Stimulated activated CD8-positive, alpha-beta memory T cell treated with anti-CD3 and anti-CD28 coated beads, Interleukin-12 subunit alpha, Interleukin-12 subunit beta, amount 100 ng/mL, for 1 hour (primary cell): ENCODE data around the gene DCUN1D5.

ENCODE experiments used
- DNase-seq: peaks from one replicate; pipeline ENCODE4 v3.0.0-alpha.2; 2020; ENCODE audit warnings: low read depth

Gene DCUN1D5

DNA sequence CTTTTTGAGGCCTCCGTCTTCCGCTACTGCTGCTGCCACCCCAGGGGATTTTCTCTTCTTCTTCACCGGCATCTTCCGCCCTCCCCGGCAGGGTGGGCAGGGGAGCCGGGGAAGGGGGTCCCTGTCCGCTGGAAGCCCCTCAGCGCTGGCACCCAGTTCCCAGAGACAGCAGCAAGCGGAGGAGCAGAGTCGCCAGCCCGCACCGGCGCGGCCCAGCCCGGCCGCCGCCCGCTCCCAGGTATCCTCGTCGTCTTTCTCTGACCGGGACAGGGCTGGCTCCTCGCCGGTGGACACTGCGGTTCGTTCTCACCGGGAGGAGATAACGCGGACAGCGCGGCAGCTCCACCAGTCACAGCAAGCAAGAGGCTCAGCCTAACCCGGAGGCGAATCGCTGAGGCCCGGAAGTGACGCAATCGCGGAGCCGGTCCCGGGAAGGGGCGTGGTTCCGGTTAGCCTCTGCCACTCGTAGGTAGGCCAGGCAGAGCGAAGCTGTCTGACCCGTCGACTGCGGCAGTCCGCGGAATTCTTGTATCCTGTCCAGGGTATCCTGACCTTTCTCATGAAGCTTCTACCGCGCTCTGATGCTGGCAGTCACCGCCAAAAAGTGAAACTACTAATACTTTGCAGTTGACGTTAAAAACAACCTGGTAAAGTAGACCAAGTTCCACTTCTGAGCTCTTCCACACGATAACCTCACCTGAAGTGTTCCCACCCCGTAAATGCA is at the start of gene DCUN1D5:
Gene DCUN1D5 (minus strand): TSS at position 360 of the 724 bp plus-strand sequence. CDS start 288 bp downstream, at position 72.
- peak; percentile 93 for DNase-seq

DNA sequence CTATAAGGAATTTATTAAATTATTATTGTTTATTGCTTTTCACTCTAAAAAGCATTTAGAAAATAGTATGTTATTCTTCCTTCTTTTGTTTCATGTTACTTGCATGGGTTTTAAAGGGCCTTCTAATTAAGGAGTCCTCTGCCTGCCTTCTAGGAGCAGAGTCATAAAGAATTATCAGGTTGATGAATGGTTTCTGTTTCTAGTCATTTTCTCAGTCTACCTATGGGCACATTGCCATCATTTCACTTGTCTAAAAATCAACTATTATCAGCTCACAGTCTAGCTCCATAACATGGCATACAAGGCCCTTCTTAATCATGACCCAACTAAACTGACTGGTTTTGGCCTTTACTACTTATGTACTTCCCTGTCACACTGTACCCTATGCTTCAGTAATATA is 33.5 kb upstream of the DCUN1D5 start:
- DNase-seq, result no peak

DNA sequence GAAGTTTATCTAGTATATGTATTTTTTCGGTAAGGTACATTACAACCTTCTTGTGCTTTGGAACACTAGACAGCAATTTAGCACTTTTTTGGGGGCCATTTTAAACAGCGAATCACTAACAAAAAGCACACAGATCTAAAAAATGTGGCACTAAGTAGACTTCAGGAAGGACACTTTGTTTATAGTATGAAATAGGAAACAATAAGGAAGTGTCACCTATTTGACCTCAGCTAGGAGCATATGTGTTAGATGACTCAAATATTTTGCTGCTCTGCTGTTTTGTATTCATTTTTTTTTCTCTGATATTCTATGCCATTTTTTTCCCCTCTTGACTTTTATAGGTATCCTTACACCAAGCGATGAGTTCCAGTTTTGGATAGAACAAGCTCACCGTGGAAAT is 22.9 kb upstream of the DCUN1D5 start:
- DNase-seq, result no peak

DNA sequence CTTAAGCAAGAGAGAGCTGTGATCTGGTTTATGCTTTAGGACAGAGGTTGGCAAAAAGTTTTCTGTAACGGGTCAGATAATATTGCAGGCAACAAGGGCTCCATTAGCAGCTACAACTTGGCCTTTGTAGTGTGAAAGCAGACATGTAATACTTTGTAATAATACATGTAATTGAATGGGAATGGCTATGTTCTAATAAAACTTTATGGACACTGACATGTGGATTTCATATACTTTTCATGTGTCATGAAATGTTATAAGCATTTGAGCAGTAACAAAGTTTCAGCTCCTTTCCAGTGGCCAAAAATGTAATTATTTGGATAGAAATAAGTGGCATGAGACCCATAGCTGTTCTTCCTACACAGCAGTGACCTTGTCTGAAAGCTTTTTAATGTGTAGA is 20.4 kb upstream of the DCUN1D5 start:
- DNase-seq, result no peak

DNA sequence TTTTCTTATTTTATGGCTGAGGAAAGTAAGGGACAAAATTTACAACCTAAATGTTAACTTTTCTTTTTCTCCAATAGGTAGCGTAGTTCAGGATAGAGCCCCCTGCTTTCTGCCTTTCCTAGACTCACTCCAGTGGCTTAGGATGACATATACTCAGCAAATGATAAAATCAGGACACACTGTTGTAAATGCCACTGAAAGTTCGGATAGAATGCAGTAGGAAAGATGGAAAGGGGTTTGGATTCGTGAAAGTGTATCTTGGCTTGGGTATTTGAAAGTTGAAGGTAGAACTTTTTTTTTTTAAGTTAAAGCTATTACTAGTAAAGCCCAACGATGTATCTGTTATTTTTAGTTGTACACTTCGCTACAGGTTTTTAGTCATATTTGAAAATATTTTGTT is 19.4 kb upstream of the DCUN1D5 start:
- no peak for DNase-seq

DNA sequence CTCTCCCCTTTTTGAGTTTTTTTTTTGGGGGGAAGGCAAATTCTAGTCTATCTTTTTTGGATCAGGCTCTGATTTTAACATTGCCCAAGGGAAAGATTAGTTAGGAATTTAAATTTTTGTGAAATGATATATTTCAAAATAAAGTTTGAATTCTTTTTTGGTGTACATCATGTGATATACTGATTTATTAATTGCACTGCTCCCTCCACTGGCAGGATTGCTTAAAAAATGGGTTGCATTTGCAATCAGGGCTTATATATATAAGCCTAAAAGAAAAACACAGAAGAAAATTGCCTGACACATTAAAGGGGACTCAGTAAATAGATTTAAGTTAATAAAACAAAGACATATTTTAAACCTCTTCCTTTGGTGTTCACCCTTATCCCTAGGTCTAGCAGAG is 18.4 kb upstream of the DCUN1D5 start:
- DNase-seq, result no peak

DNA sequence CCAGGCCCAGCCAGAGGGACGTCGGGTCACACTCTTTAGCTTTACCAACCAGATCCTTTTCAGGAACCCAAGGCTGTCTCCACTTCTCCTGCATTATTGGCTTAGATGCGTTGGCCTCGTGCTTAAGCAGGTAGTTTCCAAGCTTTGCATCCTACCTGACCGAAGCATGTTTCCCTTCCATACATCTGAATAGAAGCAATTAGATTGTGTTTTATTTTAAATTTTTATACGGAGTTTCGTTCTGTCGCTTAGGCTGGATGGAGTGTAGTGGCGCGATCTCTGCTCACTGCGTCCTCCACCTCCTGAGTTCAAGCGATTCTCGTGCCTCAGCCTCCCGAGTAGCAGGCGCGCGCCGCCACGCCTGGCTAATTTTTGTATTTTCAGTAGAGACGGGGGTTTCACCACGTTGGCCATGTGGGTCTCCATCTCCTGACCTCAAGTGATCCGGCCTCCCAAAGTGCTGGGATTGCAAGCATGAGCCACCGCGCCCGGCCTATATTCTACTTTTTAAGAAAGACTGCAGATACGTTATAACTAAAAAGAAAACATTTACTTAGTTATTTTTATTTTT is 17.9 kb upstream of the DCUN1D5 start:
- DNase-seq, result no peak

DNA sequence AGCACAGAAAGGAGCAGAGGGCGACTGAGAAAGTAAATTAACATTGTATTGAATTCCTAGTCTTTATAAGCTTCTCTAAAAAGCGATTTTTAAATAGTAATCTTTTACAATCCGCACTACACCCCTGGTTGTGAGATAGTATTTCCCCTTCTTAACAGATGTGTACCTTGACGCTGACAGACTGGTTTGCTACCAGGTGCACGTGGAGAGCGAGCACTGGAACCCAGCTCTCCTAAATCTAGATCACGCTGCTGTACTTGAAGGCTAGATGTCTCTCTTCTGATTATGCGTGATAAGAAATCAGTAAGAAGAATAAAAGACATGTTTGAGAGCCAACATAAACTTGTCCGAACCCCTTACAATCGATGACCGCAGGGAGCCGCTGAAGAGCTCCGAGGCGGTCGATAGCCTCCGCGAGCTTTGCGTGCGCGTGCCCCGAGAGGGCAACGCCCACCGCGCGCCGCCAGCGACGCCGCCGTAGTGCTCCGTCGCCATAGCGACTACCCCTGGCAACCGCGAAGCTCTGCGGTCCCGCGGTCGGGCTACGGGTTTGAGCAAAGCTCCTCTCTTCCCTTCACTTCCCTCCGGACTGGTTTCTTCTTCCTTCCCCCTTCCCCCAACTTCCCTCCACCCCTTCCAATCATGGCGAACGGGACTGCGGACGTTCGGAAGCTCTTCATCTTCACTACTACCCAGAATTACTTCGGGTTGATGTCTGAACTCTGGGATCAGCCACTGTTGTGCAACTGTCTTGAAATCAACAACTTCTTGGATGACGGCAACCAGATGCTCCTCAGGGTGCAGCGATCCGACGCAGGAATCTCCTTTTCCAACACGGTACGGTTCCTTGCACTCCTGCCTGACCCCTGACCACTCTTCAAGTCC is 17.2 kb upstream of the DCUN1D5 start, which contains the start of gene DYNC2H1:
Gene DYNC2H1 (plus strand): TSS at position 494 of the 885 bp plus-strand sequence. CDS start 149 bp downstream, at position 643.
- DNase-seq, result peak; percentile 70

DNA sequence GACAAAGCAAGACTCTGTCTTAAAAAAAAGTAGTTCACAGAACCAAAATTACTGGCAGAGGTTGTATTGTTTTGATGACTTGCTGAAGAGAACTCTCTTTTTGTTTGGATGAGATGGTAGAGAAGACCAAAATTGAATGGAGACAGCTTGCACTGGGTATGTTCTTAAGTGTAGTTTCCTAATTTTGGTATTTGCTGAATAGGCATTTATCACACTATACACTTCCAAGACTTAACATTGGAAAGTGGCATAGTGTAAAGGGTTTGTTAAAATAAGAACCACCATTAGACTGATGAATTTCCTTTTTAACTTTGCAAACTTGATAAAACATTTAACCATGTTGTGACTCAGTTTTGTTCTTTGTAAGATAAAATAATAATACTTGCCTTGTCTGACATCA is 5.3 kb upstream of the DCUN1D5 start:
- no peak for DNase-seq

DNA sequence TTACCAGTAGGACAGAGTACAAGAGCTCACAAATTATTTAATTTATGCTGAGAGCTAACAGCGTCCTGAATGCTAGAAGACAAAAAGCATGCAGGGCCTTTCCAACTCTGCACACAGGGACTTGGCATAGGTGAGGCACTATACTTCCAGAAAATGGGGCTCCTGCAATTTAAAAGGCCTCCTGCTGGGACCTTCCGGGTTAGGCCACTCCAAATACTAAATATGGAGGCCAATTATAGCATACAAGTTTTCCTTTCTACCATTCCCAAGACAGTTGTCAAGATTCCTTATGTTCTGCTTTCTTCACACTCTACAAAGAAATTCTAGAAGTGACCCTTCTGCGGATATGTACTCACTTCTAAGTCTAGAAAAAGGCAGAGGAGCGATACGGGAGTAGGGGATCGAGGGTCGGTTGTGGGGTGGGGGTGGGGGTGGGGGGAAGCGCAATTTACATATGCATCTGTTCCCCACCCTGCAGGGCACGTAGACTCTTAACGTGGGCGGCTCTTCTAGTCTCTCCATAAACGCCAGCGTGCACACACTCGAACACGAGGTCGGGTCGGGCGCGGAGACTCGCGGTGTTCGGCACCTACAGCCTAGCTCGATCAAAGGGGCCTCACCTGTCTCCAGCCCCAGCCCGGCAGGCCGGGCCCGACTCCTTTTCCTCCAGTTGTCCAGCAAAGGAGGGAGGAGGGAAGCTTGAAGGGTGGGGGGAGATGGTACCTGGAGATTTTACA is 728 bp downstream of the DCUN1D5 start:
- DNase-seq, result no peak

DNA sequence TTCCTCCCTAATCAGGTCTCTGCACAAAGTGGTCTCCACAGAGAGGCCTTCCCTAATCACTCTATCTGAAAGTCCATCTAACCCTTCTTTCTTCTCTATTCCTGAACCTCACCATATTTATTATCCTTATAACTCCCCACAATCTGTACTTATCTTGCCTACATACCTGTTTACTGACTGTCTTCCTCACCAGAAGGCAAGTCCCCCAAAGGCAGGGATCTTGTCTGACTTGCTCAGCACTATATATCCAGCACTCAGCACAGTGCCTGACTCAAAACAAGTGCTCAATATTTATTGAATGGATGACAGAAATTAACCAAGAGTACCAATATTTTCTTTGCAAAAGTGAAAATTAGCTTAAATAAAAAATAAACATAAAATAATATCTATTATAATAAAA is 5.5 kb downstream of the DCUN1D5 start:
- DNase-seq, result no peak

DNA sequence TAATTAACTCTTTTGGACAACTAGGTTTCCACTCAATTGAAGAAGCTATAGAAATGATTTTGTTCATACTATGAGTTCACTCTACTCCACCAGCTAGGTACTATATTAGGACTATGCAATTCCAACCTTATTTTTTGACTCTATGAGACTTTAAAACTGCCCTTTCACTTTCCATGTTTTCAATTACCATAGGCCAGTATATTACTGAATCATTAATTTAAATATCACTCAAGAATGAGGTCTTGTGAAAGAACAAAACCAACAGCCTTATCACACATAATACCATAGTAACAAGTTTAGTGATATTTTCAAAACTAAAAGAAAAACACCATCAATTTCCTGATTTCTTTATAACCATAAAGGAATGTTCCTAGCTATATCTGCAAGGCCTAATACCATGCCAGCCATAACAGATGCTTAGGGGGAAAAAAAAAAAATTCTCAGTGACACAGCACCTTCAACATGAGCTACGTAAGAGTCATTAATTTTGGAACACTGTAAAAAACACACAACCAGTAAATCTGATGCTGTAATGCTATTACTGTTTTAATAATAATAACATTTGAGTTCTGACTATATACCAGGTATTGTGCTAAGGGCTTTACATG is 6.1 kb downstream of the DCUN1D5 start:
- DNase-seq, result no peak

DNA sequence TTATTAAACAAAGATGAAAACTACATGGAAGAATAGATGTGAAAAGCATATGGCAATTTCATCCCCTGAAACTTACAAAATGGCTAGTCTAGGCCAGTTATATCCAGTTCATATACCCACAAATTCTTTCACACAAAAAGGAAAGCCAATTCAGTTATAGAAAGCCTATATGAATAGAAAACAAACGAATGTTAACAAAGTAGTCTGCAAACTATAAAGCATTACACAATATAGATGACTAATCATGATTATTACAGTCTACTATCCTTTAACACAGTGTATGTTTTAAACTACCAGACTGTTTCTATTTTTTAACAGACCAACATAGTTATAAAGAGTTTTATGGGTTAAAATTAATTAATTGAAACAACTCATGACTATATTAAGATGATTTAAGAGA is 12.1 kb downstream of the DCUN1D5 start:
- no peak for DNase-seq

DNA sequence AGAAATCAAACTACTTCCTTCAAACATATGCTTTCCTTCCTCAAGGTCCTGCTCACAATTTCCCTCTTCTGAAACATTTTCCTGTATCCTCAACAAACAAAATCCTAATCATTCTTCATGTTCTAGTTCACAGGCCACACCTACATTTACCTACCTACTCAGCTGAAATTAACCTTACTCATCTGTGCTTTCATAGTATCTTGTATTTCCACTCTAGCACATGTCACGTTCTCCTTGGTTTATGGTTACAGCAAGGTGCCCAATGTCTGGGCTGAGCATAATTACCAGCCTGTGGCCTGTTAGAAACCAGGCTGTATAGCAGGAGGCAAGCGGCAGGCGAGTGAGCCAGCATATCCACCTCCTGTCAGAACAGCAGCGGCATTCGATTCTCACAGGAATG is 13.2 kb downstream of the DCUN1D5 start:
- DNase-seq, result no peak

DNA sequence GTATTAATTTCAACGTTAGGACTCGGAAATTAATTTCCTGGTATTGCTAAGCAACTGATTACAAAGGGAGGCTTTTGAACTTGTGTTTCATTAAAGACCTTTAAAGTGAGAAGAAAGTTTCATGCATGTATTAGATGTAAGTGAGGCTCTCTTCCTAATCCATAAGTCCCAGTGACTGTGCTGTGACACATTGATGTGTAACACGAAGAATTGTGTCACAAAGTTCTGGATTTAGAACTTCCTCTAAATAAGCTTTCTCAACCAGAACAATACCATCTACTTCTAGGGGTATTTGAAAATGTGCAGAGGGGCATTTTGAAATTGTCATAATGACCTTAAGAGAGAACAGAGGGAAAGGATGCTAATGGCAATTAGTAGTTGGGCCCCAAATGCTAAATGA is 14.4 kb downstream of the DCUN1D5 start:
- DNase-seq, result no peak

DNA sequence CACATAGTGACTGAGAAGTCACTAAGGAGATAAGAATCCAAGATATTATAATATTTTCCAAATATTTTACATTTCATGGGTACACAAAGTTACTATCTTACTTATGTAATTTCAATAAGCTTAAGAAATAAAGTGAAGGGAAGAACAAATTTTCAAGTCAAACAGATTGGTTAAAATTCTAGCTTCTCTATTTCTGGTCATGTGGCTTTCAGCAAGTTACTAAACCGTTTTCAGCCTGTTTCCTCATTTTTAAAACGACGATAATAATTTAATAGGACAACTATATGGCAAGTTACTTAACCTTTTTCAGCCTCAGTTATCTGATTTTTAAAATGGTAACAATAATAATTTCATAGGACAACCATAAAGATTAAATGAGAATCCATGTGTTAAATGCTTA is 15.6 kb downstream of the DCUN1D5 start:
- no peak for DNase-seq

DNA sequence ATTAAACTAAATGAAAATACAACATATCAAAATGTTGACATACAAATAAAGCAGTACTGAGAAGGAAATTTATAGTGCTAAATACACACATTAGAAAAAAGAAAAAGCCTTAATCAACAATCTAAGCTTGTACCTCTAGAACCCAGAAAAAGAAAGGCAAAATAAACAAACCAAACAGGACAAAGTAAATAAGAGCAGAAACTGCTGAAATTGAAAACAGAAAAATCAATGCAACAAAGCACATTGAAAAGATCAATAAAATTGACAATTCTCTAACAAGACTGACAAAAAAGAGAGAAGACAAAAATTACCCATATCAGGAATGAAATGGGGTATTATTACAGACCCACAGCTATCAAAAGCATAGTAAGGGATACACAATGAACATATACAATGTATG is 21.0 kb downstream of the DCUN1D5 start:
- DNase-seq, result no peak

DNA sequence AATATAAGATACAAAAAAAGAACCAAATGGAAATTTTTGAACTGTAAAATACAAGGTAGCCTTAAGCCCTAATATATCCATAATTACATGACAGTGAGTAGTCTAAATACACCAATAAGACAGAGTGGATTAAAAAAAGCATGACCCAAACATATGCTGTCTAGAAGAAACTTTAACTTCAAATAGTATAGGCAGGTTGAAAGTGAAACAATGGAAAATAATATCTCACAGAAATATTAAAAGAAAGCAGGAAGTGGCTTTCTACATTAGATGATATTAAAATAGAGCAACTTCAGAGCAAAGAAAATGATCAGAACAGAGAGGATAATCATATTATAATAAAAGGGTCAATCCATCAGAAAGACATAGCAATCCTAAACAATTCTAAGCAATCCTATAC is 21.8 kb downstream of the DCUN1D5 start:
- DNase-seq, result no peak

DNA sequence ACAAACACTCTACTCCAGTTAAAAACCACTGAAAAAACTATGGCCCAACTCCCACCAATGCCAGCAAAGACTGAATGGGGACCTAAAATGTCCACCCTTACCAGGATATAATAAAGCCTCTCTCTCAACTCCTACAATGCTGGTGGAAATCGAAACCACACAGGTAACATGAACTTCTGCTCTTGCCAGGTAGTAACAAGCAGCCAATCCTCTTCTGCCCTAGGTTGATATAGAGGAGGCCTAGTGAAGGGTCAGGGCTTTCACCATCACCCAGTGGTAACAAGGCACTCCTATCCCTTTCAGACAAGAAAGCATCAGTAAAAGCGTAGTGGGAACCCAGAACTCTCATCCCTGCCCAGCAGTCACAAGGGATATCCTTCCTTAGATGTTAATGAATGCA is 22.6 kb downstream of the DCUN1D5 start:
- DNase-seq, result no peak

DNA sequence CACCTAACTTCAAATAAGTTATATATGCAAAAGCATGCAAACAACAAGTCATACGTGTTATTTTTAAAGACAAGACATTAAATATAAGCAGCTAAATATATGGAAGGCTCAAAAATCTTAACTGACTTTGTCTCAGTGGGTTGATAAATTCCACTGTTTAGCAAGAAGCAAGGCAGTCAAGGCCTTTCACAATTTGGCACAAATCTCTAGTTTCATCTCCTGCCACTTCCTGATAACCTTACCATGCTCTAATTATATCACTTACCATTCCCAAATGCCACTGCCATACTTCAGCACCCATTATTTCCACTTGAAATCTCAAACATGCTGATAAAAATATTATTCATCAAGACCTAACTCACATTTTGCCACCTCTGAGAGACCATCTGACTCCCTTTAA is 24.8 kb downstream of the DCUN1D5 start:
- no peak for DNase-seq

DNA sequence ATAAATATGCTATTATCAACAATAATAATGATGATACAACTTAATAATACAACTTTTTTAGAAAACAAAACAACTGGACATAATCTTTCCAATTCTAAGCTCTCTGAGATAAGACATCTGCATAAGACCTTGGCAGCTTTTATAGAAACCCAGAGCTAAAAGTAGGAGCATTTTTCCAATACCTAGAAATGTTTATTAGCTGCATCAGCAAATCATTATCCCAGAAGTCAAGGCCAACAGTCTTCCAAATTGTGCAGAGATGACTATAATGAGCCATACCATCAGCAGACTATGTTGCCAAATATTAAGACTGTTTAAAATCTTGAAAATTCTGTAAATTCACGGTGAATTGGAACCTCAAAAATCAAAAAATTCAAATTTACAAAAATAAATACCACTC is 30.3 kb downstream of the DCUN1D5 start:
- DNase-seq, result no peak
